Thymus (tissue), 14 donors: Measurements from ENCODE around the gene TMPRSS9. TPM values are rescaled to one million over a fixed set of nuclear protein-coding genes. Genes with fewer than 3 reads are reported as not detected.

Source experiments
- DNase-seq, 9 donors: peaks; one replicate each; pipeline ENCODE4 v3.0.0-alpha.2; 2013; ENCODE audit warnings: low spot score in 9 of 9, low read depth in 6 of 9, missing footprints in 1 of 9
- H3K27ac ChIP-seq, 2 donors: one replicate each; pipeline ENCODE4 v1.5.1; 2013; ENCODE audit warnings: control low read depth in 1 of 2, low read depth in 1 of 2, low read length in 1 of 2, mild to moderate bottlenecking in 1 of 2, moderate library complexity in 1 of 2
- H3K27me3 ChIP-seq, 2 donors: one replicate each; pipeline ENCODE4 v1.5.1; 2013; ENCODE audit warnings: low read length in 1 of 2; ENCODE audit not compliant: control insufficient read depth in 2 of 2, insufficient read depth in 1 of 2
- H3K36me3 ChIP-seq, 2 donors: one replicate each; pipeline ENCODE4 v1.5.1; 2013; ENCODE audit warnings: low read length in 1 of 2, mild to moderate bottlenecking in 1 of 2, moderate library complexity in 1 of 2; ENCODE audit not compliant: control insufficient read depth in 2 of 2, insufficient read depth in 2 of 2
- H3K4me1 ChIP-seq, 2 donors: one replicate each; pipeline ENCODE4 v1.5.1; 2013; ENCODE audit warnings: low read length in 2 of 2; ENCODE audit not compliant: control insufficient read depth in 2 of 2, insufficient read depth in 2 of 2
- H3K4me3 ChIP-seq, 2 donors: one replicate each; pipeline ENCODE4 v1.5.1; 2013; ENCODE audit warnings: low read length in 2 of 2, control low read depth in 1 of 2, mild to moderate bottlenecking in 1 of 2
- H3K9me3 ChIP-seq, 2 donors: one replicate each; pipeline ENCODE4 v1.5.1; 2013; ENCODE audit warnings: low read length in 1 of 2, mild to moderate bottlenecking in 1 of 2; ENCODE audit not compliant: control insufficient read depth in 2 of 2, insufficient read depth in 1 of 2
- WGBS: extraction: QIAGEN DNeasy Blood & Tissue Kit; methylation state at CpG from one replicate; pipeline ENCODE4 v1.1.7; 2013; 5-methylcytosine and 5-hydroxymethylcytosine counted together
- long read RNA-seq, 10 donors: transcript quantifications; one replicate each; lab custom pipeline, GENCODE V29; 2026
- polyA plus RNA-seq: library from polyadenylated mRNA; stranded (reverse); fragments of 200-250 nt; gene quantifications from one replicate; pipeline ENCODE4 v1.2.3, GENCODE V29; 2013
- total RNA-seq: library from RNA; stranded (reverse); fragments of 120-200 nt; gene quantifications from one replicate; pipeline ENCODE4 v1.2.4, GENCODE V29; 2013
- donor health status: healthy.

The TMPRSS9 gene
- total RNA-seq = 0.09 TPM
- 0.18 TPM for polyA plus RNA-seq
- long read RNA-seq, donor 1 = 0 reads
- long read RNA-seq, donor 2, partial matches to known transcripts = 286 of 286 reads
- long read RNA-seq, donor 2, other reads (novel, unspliced or antisense) = 0 of 286 reads
- long read RNA-seq, donor 3 = 0 reads
- long read RNA-seq, donor 4 = 0 reads
- long read RNA-seq, donor 5 = 0 reads
- long read RNA-seq, donor 6 = 0 reads
- long read RNA-seq, donor 7, partial matches to known transcripts = 187 of 187 reads
- long read RNA-seq, donor 7, other reads (novel, unspliced or antisense) = 0 of 187 reads
- long read RNA-seq, donor 8 = 0 reads
- long read RNA-seq, donor 9, partial matches to known transcripts = 5 of 90 reads
- long read RNA-seq, donor 9, other reads (novel, unspliced or antisense) = 85 of 90 reads
- long read RNA-seq, donor 10, partial matches to known transcripts = 96 of 96 reads
- long read RNA-seq, donor 10, other reads (novel, unspliced or antisense) = 0 of 96 reads

- Histone ChIP-seq H3K9me3 (peaks cover 0 to 2% of the 10 kb centered on the region in 2 donors), H3K27ac (no peak within 1 kb of the TSS), H3K4me3 (no peak within 1 kb of the TSS), H3K4me1 (no peaks in the 10 kb centered on the region), H3K27me3 (peaks cover 16 to 47% of the 10 kb centered on the region in 2 donors), H3K36me3 (peaks cover 0 to 3% of the 10 kb centered on the region in 2 donors)
- DNase-seq = no peak
- 25% methylated on average over 44 of the region's 44 CpGs for WGBS
These were observed at the start of gene TMPRSS9 for GRCh38 chr19:2359992-2360685. TMPRSS9 (plus strand) TSS chr19:2360265; CDS start chr19:2389786, 29,521 bp downstream.

GRCh38 chr19:2311093-2311492 is 49.0 kb upstream of the TMPRSS9 start:
- peaks cover 9 to 19% of the 10 kb centered on the region in 2 donors for H3K4me1 ChIP-seq
- WGBS = 97% methylated on average over 4 of the region's 4 CpGs
- peaks cover 36 to 86% of the 10 kb centered on the region in 2 donors for H3K27me3 ChIP-seq

GRCh38 chr19:2312820-2313501 is 47.1 kb upstream of the TMPRSS9 start:
- Histone ChIP-seq H3K27me3 (peaks cover 17 to 76% of the 10 kb centered on the region in 2 donors), H3K27ac (no peak overlapping the region), H3K9me3 (peaks cover 8 to 15% of the 10 kb centered on the region in 2 donors), H3K4me1 (peaks cover 9 to 15% of the 10 kb centered on the region in 2 donors), H3K4me3 (no peak overlapping the region), H3K36me3 (no peaks in the 10 kb centered on the region)
- peak in 1 of 9 donors; percentile 39 for DNase-seq
- 42% methylated on average over 28 of the region's 28 CpGs for whole genome bisulfite sequencing

More at GRCh38 chr19:2311093-2311492, 49.0 kb upstream of the TMPRSS9 start:
- Histone ChIP-seq H3K9me3 (peaks cover 8 to 22% of the 10 kb centered on the region in 2 donors), H3K27ac (no peak overlapping the region), H3K4me3 (no peak overlapping the region), H3K36me3 (no peaks in the 10 kb centered on the region)
- no peak for DNase-seq

GRCh38 chr19:2315121-2315817 is 44.8 kb upstream of the TMPRSS9 start:
- no peak for DNase-seq
- H3K9me3 ChIP-seq = peaks cover 8 to 10% of the 10 kb centered on the region in 2 donors
- H3K36me3 ChIP-seq = no peaks in the 10 kb centered on the region
- WGBS = 92% methylated on average over 7 of the region's 7 CpGs
- H3K27ac ChIP-seq = no peak overlapping the region
- peaks cover 2 to 54% of the 10 kb centered on the region in 2 donors for H3K27me3 ChIP-seq
- no peak overlapping the region for H3K4me3 ChIP-seq
- peaks cover 6 to 13% of the 10 kb centered on the region in 2 donors for H3K4me1 ChIP-seq

- Histone ChIP-seq H3K27ac (no peak overlapping the region), H3K36me3 (peaks cover 0 to 2% of the 10 kb centered on the region in 2 donors), H3K4me1 (peaks cover 6 to 13% of the 10 kb centered on the region in 2 donors), H3K4me3 (no peak overlapping the region), H3K27me3 (peaks cover 0 to 48% of the 10 kb centered on the region in 2 donors), H3K9me3 (peaks cover 8 to 10% of the 10 kb centered on the region in 2 donors)
- no peak for DNase-seq
- 53% methylated on average over 22 of the region's 22 CpGs for WGBS
These were observed 44.2 kb upstream of the TMPRSS9 start for GRCh38 chr19:2315818-2316353.

GRCh38 chr19:2317300-2317699 is 42.8 kb upstream of the TMPRSS9 start:
- peaks cover 8 to 10% of the 10 kb centered on the region in 2 donors for H3K9me3 ChIP-seq
- H3K27ac ChIP-seq = no peak overlapping the region
- peaks cover 9 to 13% of the 10 kb centered on the region in 2 donors for H3K36me3 ChIP-seq
- peaks cover 6 to 10% of the 10 kb centered on the region in 2 donors for H3K4me1 ChIP-seq
- H3K27me3 ChIP-seq = peaks cover 0 to 35% of the 10 kb centered on the region in 2 donors
- no peak for DNase-seq
- no peak overlapping the region for H3K4me3 ChIP-seq
- 98% methylated on average over 13 of the region's 13 CpGs for WGBS

GRCh38 chr19:2317756-2318155 is 42.3 kb upstream of the TMPRSS9 start:
- peaks cover 8 to 10% of the 10 kb centered on the region in 2 donors for H3K9me3 ChIP-seq
- H3K36me3 ChIP-seq = peaks cover 12 to 14% of the 10 kb centered on the region in 2 donors
- no peak for DNase-seq
- H3K4me3 ChIP-seq = no peak overlapping the region
- 96% methylated on average over 25 of the region's 25 CpGs for WGBS
- H3K27me3 ChIP-seq = peaks cover 0 to 30% of the 10 kb centered on the region in 2 donors
- H3K27ac ChIP-seq = no peak overlapping the region
- H3K4me1 ChIP-seq = peaks cover 5 to 6% of the 10 kb centered on the region in 2 donors

GRCh38 chr19:2318923-2319322 is 41.1 kb upstream of the TMPRSS9 start:
- H3K4me3 ChIP-seq = no peak overlapping the region
- H3K4me1 ChIP-seq = peaks cover 0 to 3% of the 10 kb centered on the region in 2 donors

More at GRCh38 chr19:2318923-2319322, 41.1 kb upstream of the TMPRSS9 start:
- H3K9me3 ChIP-seq = peaks cover 7 to 8% of the 10 kb centered on the region in 2 donors
- H3K36me3 ChIP-seq = peaks cover 19 to 23% of the 10 kb centered on the region in 2 donors
- WGBS = 94% methylated on average over 6 of the region's 6 CpGs
- H3K27ac ChIP-seq = no peak overlapping the region
- H3K27me3 ChIP-seq = peaks cover 0 to 21% of the 10 kb centered on the region in 2 donors
- DNase-seq = no peak
